Measurements from ENCODE around the gene WDR33.

- TF ChIP-seq CTCF (IDR thresholded peaks at IDR 0.05) (no peak), POLR2A (IDR thresholded peaks at IDR 0.05) (no peak), POLR2AphosphoS5 (IDR thresholded peaks at IDR 0.05) (no peak)
These were observed 67.4 kb downstream of the WDR33 start for GRCh38 chr2:127743477-127744026.
